ENCODE measurements around the gene NAALADL2. TPM values are rescaled to one million over a fixed set of nuclear protein-coding genes. Genes with fewer than 3 reads are reported as not detected.

Gene NAALADL2
- total RNA-seq, 1 experiment from 2014 or later = 1.6 TPM

GRCh38 chr3:175057401-175057800 is 198.3 kb downstream of the NAALADL2 start:
- H3K4me1 ChIP-seq (ENCODE audit: insufficient read depth, low read length) = no peaks in the 10 kb centered on the region; the same call in 1 of the 2 replicates
- no peak overlapping the region for H2BK120ac ChIP-seq (ENCODE audit: low read depth, low read length, poor library complexity, severe bottlenecking)
- H3K4ac ChIP-seq (ENCODE audit: low read depth, low read length) = no peak overlapping the region
- no peak overlapping the region for H3K9ac ChIP-seq (ENCODE audit: extremely low read depth, insufficient read length, low read length)
- no peaks in the 10 kb centered on the region for H3K79me1 ChIP-seq (ENCODE audit: insufficient read depth, low read depth, low read length, poor library complexity, severe bottlenecking)
- no peak overlapping the region for H4K5ac ChIP-seq (ENCODE audit: insufficient read length, low read depth, low read length)
- H3K27ac ChIP-seq (ENCODE audit: insufficient read length, low read depth, low read length) = no peak overlapping the region
- peaks cover 29 to 42% (median 33%) of the 10 kb centered on the region in 3 experiments for H3K36me3 Mint-ChIP-seq (ENCODE audit: insufficient read depth in 1 of 3, low read depth in 3 of 3)
- no peak overlapping the region for H4K8ac ChIP-seq (replicated peaks; ENCODE audit: insufficient read length, low read depth, low read length)
- H4K91ac ChIP-seq (ENCODE audit: insufficient read length, low read depth, low read length) = no peak overlapping the region
- no peak overlapping the region for H3T11ph ChIP-seq (ENCODE audit: low read length)
- H3K18ac ChIP-seq (ENCODE audit: insufficient read length, low read depth, low read length) = no peak overlapping the region
- H2BK20ac ChIP-seq (ENCODE audit: low read depth, low read length, poor library complexity, severe bottlenecking) = no peak overlapping the region
- no peaks in the 10 kb centered on the region for H4K20me1 ChIP-seq (ENCODE audit: control insufficient read depth, insufficient read depth, insufficient read length)
- no peak overlapping the region for H3K14ac ChIP-seq (ENCODE audit: insufficient read depth, low read length)
- H2AFZ ChIP-seq (ENCODE audit: low read length) = no peak overlapping the region
- no peak overlapping the region for H3K4me3 Mint-ChIP-seq
- H3K27me3 ChIP-seq (ENCODE audit: insufficient read depth, low read length) = no peaks in the 10 kb centered on the region
- no peak overlapping the region for H2BK12ac ChIP-seq (ENCODE audit: insufficient read length, low read depth, low read length)
- H3K79me2 ChIP-seq (ENCODE audit: insufficient read depth, low read length) = no peaks in the 10 kb centered on the region
- no peak overlapping the region for H2BK15ac ChIP-seq (ENCODE audit: low read depth, low read length)
- no peak overlapping the region for H3K4me2 ChIP-seq (ENCODE audit: insufficient read depth, insufficient read length, low read length)
- H3K9me3 Mint-ChIP-seq = peaks cover 39 to 40% of the 10 kb centered on the region in 2 experiments
- H3K23ac ChIP-seq (ENCODE audit: insufficient read length, low read depth, low read length) = no peak overlapping the region
- H3K9me3 ChIP-seq (ENCODE audit: control insufficient read depth, low read depth, low read length) = no peaks in the 10 kb centered on the region
- no peak for TF ChIP-seq CTCF (conservative IDR thresholded peaks at IDR 0.05)
- H3K23me2 ChIP-seq (ENCODE audit: insufficient read length, low read depth, low read length, poor library complexity, severe bottlenecking) = no peaks in the 10 kb centered on the region
- peaks cover 32 to 36% of the 10 kb centered on the region in 2 experiments for H3K4me1 Mint-ChIP-seq
- no peak overlapping the region for H2BK5ac ChIP-seq (ENCODE audit: insufficient read length, low read length)
- DNase-seq = no peak
- H3K27ac Mint-ChIP-seq = no peak overlapping the region
- H3K56ac ChIP-seq (ENCODE audit: insufficient read length, low read depth, low read length) = no peak overlapping the region
- H3K27me3 Mint-ChIP-seq (ENCODE audit: low read depth) = no peaks in the 10 kb centered on the region
- H2AK5ac ChIP-seq (ENCODE audit: insufficient read length, low read length) = no peak overlapping the region
- WGBS (ENCODE audit: extremely low coverage, insufficient read length, low lambda C conversion rate) = no CpG with 5 or more reads among the region's 3 CpGs

Data from H9 (cell line).